Posterior vena cava (tissue), 2 donors: ENCODE data around the gene TSTD1. TPM values are rescaled to one million over a fixed set of nuclear protein-coding genes. Genes with fewer than 3 reads are reported as not detected.

ENCODE experiments used
- DNase-seq: peaks from one replicate; pipeline ENCODE4 v3.0.0-alpha.2; 2020; ENCODE audit warnings: low spot score
- intact Hi-C, 2 donors: fragments of 100-400 bp; cut with DNase I; formaldehyde crosslinking; loops; one replicate each; pipeline versions ENCODE4 v1.14.1 to v1.14.2; 2022 to 2023
- long read RNA-seq, 2 donors: library from polyadenylated mRNA; unstranded; transcript quantifications; one replicate each; pipeline ENCODE4 v2.0.0, GENCODE V29; 2020 to 2021
- total RNA-seq, 2 donors: library from RNA; stranded (reverse); fragmentation: NEBNext Ultra II Directional; extraction: Animal tissue kit (Norgen Biotek cat#: 25700); gene quantifications; one replicate each; pipeline ENCODE4 v1.2.1, GENCODE V29; 2021
- donor health status: DM: yes; HTN: yes; CAD: no.
- donor health status: DM: yes; HTN: yes; CAD: no.

Gene TSTD1
- 10 to 100 TPM in 1 of 2 donors, 1 to 10 TPM in 1; 4.5 to 12.5 TPM for total RNA-seq
- long read RNA-seq, donor 1, partial matches to known transcripts: 0 of 3 reads
- long read RNA-seq, donor 1, other reads (novel, unspliced or antisense): 0 of 3 reads
- long read RNA-seq, donor 2, partial matches to known transcripts: 0 of 2 reads
- long read RNA-seq, donor 2, other reads (novel, unspliced or antisense): 0 of 2 reads

GRCh38 chr1:161038523-161039153, at the start of gene TSTD1:
TSTD1 (minus strand) TSS chr1:161038964; CDS start chr1:161038889, 75 bp downstream.
- DNase-seq: peak; percentile 90
- intact Hi-C loops: no loop called here

GRCh38 chr1:161086457-161086856, 47.7 kb upstream of the TSTD1 start:
- DNase-seq: no peak
- intact Hi-C loops: no loop called here

GRCh38 chr1:161085165-161085564, 46.4 kb upstream of the TSTD1 start:
- no peak for DNase-seq
- intact Hi-C loops: no loop called here

GRCh38 chr1:161084597-161084988, 45.8 kb upstream of the TSTD1 start:
- intact Hi-C loops: no loop called here
- DNase-seq: no peak

GRCh38 chr1:161083748-161084596, 45.2 kb upstream of the TSTD1 start:
- intact Hi-C loops: no loop called here
- DNase-seq: no peak

GRCh38 chr1:161082996-161083747, 44.4 kb upstream of the TSTD1 start:
- intact Hi-C loops: no loop called here
- DNase-seq: peak; percentile 95

- no peak for DNase-seq
- intact Hi-C loops: no loop called here
These were observed 43.7 kb upstream of the TSTD1 start for GRCh38 chr1:161082483-161082882.

GRCh38 chr1:161081519-161081918, 42.8 kb upstream of the TSTD1 start:
- intact Hi-C loops: no loop called here
- DNase-seq: no peak

- intact Hi-C loops: no loop called here
These were observed 42.0 kb upstream of the TSTD1 start for GRCh38 chr1:161080441-161081405.

GRCh38 chr1:161079436-161080110, 40.8 kb upstream of the TSTD1 start:
- intact Hi-C loops: no loop called here
- no peak for DNase-seq

More at GRCh38 chr1:161080441-161081405, 42.0 kb upstream of the TSTD1 start:
- DNase-seq: no peak

- intact Hi-C loops: no loop called here
- DNase-seq: no peak
These were observed 38.7 kb upstream of the TSTD1 start for GRCh38 chr1:161077426-161077825.

- no peak for DNase-seq
These were observed 37.6 kb upstream of the TSTD1 start for GRCh38 chr1:161076410-161076809.

GRCh38 chr1:161074676-161075368, 36.1 kb upstream of the TSTD1 start:
- DNase-seq: no peak
- intact Hi-C loops: no loop called here

More at GRCh38 chr1:161076410-161076809, 37.6 kb upstream of the TSTD1 start:
- intact Hi-C loops: no loop called here

- intact Hi-C loops: no loop called here
- no peak for DNase-seq
These were observed 34.8 kb upstream of the TSTD1 start for GRCh38 chr1:161073474-161074121.

- intact Hi-C loops: no loop called here
- DNase-seq: no peak
These were observed 34.1 kb upstream of the TSTD1 start for GRCh38 chr1:161072751-161073449.

- intact Hi-C loops: no loop called here
- no peak for DNase-seq
These were observed 33.2 kb upstream of the TSTD1 start for GRCh38 chr1:161071886-161072371.
